Lower lobe of right lung (tissue), 2 donors: ENCODE data around the gene PSMB4. TPM values are rescaled to one million over a fixed set of nuclear protein-coding genes. Genes with fewer than 3 reads are reported as not detected.

Source experiments
- ATAC-seq, 2 donors: fragments of 200-7000 bp; cut with Tn5 transposase; one replicate each; pipeline ENCODE4 v1.9.1; 2020 to 2022; ENCODE audit warnings: mild to moderate bottlenecking in 2 of 2, moderate library complexity in 2 of 2
- DNase-seq: peaks from one replicate; pipeline ENCODE4 v3.0.0-alpha.2; 2020
- H3K27ac ChIP-seq: fragments of 200-600 bp; one replicate; pipeline ENCODE4 v1.8.0; 2022
- H3K27me3 ChIP-seq: fragments of 200-600 bp; one replicate; pipeline ENCODE4 v1.8.0; 2022; ENCODE audit warnings: low read depth
- H3K36me3 ChIP-seq: fragments of 200-600 bp; one replicate; pipeline ENCODE4 v1.8.0; 2022; ENCODE audit warnings: mild to moderate bottlenecking
- H3K4me1 ChIP-seq: fragments of 200-600 bp; one replicate; pipeline ENCODE4 v1.8.0; 2022
- H3K4me3 ChIP-seq: fragments of 200-600 bp; one replicate; pipeline ENCODE4 v1.8.0; 2022; ENCODE audit warnings: mild to moderate bottlenecking
- H3K9me3 ChIP-seq: fragments of 200-600 bp; one replicate; pipeline ENCODE4 v1.8.0; 2022
- intact Hi-C: fragments of 100-400 bp; cut with DNase I; formaldehyde crosslinking; loops from one replicate; pipeline ENCODE4 v1.11.0; 2022
- total RNA-seq: library from RNA; stranded (reverse); fragmentation: NEBNext Ultra II Directional; extraction: Animal tissue kit (Norgen Biotek cat#: 25700); gene quantifications from one replicate; pipeline ENCODE4 v1.2.1, GENCODE V29; 2021
- TF ChIP-seq, protein P1 (sequence below): fragments of 200-600 bp; IDR thresholded peaks from one replicate; pipeline ENCODE4 v1.8.0; 2022; ENCODE audit warnings: antibody characterized with exemption, mild to moderate bottlenecking
- donor health status: DM: no; HTN: yes; CAD: no; lungs with severe emphysema.

PSMB4 gene
- total RNA-seq, 1 donor from 2014 or later = 177 TPM

DNA sequence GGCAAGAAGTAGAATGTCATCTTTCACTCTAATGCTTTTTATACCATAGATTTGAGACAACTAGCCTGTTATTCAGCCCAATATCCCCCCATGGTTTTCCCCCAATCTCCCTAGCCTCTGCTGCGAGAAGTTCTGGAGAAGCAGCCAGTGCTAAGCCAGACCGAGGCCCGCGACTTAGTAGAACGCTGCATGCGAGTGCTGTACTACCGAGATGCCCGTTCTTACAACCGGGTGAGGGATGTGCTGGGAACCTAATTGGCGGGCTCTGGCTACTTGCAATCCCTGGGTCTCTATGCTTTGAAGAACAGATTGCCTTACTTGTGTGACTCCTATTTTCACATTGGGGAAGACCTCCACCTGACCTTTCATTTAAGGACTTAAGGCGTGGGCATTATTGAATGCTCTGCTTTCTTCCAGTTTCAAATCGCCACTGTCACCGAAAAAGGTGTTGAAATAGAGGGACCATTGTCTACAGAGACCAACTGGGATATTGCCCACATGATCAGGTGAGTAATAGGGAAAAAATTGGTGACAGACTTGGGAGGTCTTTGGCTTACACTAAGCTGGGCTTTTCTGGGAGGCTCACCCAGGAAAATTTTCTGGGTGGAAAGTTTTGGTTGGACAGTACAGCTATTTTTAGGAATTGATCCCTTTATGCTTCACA, 1.9 kb downstream of the PSMB4 start:
- H3K4me3 ChIP-seq = no peak overlapping the region
- ATAC-seq = no peak

DNA sequence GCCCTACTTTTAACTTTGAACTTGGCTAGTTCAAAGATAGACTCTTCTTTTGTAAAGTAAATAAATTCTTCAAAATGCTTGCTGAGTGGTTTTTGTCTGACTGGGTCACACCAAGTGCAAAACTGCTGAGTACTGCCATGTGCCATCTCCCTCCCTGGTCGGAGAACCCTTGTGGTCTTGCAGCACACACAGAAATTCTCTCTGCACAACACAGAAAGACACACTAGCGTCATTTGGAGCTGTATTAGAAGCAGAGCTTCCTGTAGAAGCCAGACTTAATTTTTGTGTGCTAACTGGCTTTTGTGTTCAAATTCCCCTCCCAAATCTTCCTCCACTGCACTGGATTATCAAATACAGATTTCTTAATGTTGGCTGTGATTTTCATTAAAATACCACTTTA, 2.5 kb downstream of the PSMB4 start:
- intact Hi-C loops = no loop called here
- H3K36me3 ChIP-seq = peaks cover 65% of the 10 kb centered on the region

More for the DNA sequence above, 1.9 kb downstream of the PSMB4 start:
- DNase-seq = no peak
- TF ChIP-seq, protein P1, sequence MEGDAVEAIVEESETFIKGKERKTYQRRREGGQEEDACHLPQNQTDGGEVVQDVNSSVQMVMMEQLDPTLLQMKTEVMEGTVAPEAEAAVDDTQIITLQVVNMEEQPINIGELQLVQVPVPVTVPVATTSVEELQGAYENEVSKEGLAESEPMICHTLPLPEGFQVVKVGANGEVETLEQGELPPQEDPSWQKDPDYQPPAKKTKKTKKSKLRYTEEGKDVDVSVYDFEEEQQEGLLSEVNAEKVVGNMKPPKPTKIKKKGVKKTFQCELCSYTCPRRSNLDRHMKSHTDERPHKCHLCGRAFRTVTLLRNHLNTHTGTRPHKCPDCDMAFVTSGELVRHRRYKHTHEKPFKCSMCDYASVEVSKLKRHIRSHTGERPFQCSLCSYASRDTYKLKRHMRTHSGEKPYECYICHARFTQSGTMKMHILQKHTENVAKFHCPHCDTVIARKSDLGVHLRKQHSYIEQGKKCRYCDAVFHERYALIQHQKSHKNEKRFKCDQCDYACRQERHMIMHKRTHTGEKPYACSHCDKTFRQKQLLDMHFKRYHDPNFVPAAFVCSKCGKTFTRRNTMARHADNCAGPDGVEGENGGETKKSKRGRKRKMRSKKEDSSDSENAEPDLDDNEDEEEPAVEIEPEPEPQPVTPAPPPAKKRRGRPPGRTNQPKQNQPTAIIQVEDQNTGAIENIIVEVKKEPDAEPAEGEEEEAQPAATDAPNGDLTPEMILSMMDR = no peak
- intact Hi-C loops = no loop called here
- Histone ChIP-seq H3K27ac (no peak overlapping the region), H3K36me3 (peaks cover 59% of the 10 kb centered on the region), H3K27me3 (no peaks in the 10 kb centered on the region), H3K4me1 (peaks cover 17% of the 10 kb centered on the region), H3K9me3 (no peaks in the 10 kb centered on the region)

DNA sequence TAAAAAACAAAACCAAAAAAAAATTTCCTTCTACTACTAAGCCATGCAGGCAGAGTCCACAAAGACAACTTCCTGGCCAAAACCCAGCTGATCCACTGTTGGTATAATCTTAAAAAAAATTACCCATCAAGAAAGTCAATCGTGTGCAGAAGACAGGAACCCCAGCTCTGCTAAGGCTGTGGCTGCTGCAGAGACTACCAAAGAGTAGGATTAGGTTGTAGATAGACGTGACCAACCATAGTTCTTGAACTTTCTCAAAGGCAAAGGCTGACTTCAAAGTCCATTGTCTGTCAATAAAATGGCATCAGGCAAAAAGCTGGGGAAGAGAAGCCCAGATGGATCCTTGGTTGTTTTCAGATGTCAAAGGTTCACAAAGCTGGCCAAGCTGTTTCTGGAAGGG, 3.4 kb downstream of the PSMB4 start:
- Histone ChIP-seq H3K27ac (no peak overlapping the region), H3K36me3 (peaks cover 74% of the 10 kb centered on the region), H3K4me3 (no peak overlapping the region), H3K27me3 (no peaks in the 10 kb centered on the region), H3K4me1 (peaks cover 17% of the 10 kb centered on the region), H3K9me3 (no peaks in the 10 kb centered on the region)
- no peak for DNase-seq
- no peak for ATAC-seq
- TF ChIP-seq, protein P1 = no peak
- intact Hi-C loops = no loop called here

More for the DNA sequence above, 2.5 kb downstream of the PSMB4 start:
- no peak for ATAC-seq
- Histone ChIP-seq H3K27me3 (no peaks in the 10 kb centered on the region), H3K4me1 (peaks cover 17% of the 10 kb centered on the region), H3K4me3 (no peak overlapping the region), H3K9me3 (no peaks in the 10 kb centered on the region), H3K27ac (no peak overlapping the region)
- DNase-seq = no peak
- TF ChIP-seq, protein P1 = no peak

DNA sequence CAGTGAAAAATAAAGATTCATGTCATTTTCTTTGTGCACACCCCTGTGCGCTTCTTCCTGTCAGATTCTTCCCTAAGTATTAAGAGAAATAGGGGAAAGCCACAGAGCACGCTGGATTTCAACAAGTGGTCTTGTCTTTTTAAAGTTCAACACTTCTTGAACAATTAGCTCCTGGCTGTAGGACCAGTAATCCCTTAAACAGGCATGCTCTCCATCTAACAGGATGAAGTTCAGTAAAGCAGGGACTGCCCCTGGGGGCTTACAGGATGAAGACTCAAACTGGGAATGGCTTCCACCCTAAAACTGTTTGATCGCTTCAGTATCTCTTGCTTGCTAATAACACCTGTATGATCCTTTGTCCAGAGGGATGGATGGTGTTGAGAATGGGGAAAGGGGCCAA, 4.2 kb downstream of the PSMB4 start:
- Histone ChIP-seq H3K9me3 (no peaks in the 10 kb centered on the region), H3K27ac (no peak overlapping the region), H3K27me3 (no peaks in the 10 kb centered on the region), H3K4me3 (no peak overlapping the region), H3K4me1 (peaks cover 17% of the 10 kb centered on the region), H3K36me3 (peaks cover 82% of the 10 kb centered on the region)
- intact Hi-C loops = no loop called here
- TF ChIP-seq, protein P1 = no peak
- DNase-seq = no peak
- ATAC-seq = no peak

DNA sequence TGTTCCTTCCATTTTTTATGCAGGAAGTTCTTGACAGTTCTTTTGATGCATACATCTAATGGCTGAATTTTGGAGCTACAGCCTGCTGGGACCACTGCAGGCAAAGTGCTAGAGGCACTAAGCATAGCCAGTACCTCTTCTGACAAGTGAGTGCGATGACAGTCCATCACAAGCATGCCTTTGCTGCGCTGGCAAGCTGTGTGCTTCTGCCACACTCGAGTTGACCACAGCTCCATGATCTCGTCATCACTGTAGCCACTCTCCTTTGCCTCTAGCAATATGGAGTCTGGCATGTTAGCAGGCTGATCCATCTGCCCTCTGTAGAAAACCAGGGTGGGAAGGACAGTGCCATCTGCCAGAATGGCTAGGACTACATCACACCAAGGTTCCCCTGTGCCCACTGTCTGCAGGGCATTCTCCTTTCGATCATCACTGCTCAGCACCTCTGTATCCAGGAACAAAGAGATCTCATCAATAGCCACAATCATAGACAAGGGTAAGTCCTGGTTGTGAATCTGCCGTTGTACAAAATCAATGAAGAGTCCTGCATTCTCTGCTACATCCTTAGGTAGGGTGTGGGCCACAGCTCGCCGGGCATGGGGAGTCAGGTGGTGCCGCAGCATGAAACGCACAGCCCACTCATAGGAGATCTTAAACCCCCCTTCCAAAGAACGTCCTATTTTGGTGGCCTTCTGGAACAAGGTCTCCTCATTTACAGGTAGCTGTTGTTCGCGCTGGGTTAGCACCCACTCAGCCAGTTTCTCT, 6.0 kb downstream of the PSMB4 start:
- DNase-seq (no peak), ATAC-seq (no peak)
- peaks cover 100% of the 10 kb centered on the region for H3K36me3 ChIP-seq
- H3K4me1 ChIP-seq = peaks cover 13% of the 10 kb centered on the region
- TF ChIP-seq, protein P1 = no peak
- intact Hi-C loops = no loop called here
- H3K9me3 ChIP-seq = no peaks in the 10 kb centered on the region
- no peak overlapping the region for H3K27ac ChIP-seq
- H3K4me3 ChIP-seq = no peak overlapping the region
- H3K27me3 ChIP-seq = no peaks in the 10 kb centered on the region
